GM21390 (cell line): ENCODE data around the gene SLX4IP.

ENCODE experiments used
- ATAC-seq: cut with Tn5 transposase; IDR thresholded peaks from one replicate; pipeline ENCODE4 v1.9.1; 2021; ENCODE audit not compliant: unreplicated experiment

Gene SLX4IP

DNA sequence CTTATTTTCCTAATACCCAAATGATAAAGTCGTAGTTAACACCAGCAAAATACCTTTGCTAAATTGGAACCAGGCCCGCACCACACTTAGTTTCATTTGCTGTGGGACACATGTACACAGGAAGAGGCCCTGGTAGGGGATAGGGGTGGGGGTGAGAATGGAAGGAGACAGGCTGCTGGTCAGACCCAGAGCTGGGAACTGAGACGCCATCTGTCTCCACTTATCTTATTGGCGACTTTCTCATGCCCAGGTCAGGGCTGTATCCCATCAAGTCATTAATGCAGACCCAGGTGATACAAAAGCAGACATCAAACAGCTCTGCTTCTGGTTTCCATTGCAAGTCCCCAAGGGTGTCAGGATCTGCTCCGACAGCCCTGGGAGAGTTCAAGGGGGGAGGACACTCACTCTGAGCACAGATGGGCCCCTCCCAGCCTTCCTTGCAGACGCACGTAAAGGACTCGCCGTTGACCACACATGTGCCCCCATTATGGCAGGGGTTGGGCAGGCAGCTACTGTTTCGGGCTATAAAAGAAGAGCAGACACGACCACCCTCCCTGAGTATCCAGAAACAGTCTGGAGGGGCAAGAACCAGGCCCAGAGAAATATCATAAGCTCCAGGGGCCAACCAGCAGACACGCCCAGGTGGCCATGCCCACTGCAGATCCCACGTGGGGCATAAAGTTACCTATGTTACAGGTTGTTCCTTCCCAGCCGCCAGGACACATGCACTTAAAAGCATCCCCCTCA lies 209.5 kb downstream of the SLX4IP start:
- peak; percentile 73 for ATAC-seq

DNA sequence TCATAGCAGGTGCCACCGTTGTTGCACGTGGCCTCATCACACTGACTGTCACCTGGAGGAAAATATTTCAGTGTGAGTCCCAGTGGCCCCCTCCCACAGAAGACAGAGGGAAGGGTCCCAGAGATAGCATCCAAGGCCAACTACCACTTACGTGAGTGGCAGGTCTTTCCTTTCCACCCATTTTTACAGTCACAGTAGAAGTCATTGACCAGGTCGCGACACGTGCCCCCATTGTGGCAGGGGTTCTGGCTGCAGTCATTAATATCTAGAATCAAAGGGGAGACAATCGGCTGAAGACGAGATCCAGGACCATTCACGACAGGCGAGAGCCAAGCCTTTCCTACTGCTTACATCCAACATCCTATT lies 210.1 kb downstream of the SLX4IP start:
- no peak for ATAC-seq

DNA sequence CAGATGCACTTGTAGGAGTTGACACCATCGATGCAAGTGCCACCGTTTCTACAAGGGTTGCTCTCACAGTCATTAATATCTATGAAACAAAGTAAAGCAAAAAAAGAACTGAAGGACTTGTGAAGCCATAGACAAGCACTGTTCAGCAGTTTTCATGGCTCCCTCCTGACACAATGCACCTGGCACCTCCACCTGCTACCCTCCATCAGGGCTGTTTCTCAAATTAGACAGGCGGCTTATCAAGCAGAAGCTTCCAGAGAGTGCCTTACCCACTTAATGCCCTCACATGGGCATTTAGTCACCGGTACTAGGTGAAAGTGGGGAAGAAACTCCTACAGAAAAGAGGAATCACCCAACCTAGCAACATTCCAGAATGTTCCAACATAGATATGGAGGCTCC lies 210.9 kb downstream of the SLX4IP start:
- no peak for ATAC-seq

DNA sequence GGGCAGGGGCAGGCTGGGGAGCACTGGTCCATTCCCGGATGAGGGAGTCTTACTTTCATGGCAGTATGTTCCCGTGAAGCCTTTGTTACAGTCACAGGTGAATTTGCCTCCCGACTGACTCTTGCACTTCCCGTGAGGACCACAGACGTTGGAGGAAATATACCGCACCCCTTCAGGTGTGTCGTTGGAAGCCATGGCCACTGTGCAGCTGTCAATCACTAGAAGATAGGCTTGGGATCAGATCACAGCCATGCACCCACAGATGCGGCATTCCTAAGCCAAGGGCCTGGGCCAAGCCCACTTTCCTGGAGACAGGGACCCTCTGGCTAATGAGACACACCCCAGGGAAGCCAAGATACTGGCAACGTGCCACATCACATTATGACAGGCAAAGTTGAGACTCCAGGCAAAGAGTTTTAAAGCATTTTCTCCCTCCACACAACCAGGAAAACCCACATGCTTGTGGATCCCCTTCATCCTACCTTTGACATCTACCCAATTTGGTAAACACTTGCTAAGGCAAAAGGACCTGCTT lies 211.8 kb downstream of the SLX4IP start:
- ATAC-seq: no peak

DNA sequence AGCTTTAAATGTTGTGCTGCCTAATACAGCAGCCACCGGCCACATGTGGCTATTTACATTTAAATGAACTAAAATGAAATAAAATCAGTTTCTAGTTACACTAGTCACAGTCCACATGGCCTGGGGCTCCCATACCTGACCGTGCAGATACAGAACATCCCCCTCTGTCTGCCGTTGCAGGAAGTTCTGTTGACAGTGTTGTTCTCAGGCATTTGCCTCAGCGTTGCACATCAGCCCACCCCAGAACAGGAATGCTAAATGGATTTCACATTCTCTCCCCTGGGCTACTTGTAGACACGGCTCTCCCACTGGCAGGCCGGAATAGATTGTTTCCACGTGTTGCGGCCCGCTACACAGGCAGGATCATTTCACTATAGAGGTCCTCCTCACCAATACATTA lies 212.4 kb downstream of the SLX4IP start:
- ATAC-seq: no peak

DNA sequence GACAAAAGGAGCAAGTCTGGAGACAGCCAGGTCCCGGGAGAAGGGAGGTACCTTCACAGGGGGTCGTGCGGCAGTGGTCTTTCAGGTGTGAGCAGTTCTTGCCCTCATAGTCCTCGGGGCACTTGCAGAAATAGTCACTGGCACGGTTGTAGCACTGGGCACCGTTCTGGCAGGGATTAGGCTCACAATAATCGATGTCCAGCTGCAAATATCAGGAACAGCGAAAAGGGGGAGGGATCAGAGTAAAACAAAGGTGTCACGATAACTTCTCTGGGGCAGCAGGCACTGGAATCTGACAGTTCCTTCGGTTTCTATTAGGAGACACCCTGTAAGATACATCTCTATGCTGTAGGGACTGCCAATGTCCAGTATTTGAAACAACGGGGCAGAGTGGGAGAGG lies 212.8 kb downstream of the SLX4IP start:
- no peak for ATAC-seq

DNA sequence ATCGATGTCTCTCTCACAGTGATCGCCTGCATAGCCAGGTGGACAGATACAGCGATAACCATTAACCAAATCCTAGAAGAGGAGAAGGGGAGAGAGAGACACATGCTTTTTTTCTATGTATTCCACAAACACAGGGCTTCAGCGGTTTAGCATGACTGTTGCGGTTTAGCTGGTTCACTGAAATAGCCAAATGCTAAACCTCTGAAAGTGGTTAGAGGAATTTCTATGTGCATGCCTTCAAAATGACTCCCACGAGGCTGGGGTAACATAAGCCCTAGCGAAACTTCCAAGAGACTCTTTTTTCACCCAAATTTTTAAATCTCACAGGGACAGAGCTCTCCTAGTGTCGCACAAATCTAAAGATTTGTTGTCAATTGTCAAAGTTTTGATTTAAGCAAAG lies 213.5 kb downstream of the SLX4IP start:
- ATAC-seq: no peak

DNA sequence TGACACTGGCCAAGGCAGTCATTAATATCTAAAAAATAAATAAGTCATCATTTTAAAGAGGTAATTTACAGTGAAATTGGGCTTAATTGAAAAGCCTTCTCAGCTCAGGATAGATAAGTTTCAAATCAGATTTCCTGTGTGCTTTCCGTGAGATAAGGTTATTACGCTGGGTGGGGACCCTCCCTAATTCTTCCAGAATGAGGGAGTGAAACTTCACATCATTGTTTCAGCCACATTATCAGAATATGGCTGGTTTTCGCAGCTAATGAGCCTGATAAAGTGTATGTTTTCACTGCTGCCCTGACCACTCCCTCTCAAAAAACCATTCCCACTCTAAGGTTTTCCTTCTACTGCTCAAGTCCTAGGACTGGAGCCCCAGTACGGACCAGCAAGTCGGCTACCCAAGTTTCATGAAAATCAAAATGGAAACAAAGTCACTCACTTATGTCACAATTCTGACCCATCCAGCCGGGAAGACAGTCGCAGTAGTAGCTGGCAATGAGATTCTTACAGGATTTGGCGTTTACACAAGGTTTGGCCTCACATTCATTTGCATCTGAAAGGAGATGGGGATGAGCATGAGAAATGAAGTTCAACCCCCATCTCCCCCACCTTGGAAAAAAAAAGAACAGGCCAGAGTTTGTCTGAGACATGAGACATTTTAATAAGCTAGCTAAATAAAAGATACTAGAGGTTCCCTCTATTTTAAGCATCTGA lies 214.1 kb downstream of the SLX4IP start:
- no peak for ATAC-seq

DNA sequence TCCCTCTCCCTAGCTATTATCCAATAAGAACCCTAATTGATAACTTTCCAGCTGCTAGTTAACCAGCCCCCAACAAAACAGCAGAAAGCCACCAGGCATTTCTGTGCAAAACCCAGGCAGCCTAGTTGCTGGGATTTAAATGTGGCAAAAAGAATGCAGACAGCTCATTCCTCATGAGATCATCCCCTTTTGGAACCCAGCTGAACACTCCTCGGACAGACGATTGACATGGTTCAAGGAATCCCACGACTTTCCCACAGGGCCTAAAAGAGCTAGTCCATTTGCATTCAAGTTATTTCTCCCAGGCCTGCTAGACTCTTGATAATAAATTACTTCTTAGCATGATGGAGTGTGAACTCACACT lies 214.7 kb downstream of the SLX4IP start:
- ATAC-seq: no peak

DNA sequence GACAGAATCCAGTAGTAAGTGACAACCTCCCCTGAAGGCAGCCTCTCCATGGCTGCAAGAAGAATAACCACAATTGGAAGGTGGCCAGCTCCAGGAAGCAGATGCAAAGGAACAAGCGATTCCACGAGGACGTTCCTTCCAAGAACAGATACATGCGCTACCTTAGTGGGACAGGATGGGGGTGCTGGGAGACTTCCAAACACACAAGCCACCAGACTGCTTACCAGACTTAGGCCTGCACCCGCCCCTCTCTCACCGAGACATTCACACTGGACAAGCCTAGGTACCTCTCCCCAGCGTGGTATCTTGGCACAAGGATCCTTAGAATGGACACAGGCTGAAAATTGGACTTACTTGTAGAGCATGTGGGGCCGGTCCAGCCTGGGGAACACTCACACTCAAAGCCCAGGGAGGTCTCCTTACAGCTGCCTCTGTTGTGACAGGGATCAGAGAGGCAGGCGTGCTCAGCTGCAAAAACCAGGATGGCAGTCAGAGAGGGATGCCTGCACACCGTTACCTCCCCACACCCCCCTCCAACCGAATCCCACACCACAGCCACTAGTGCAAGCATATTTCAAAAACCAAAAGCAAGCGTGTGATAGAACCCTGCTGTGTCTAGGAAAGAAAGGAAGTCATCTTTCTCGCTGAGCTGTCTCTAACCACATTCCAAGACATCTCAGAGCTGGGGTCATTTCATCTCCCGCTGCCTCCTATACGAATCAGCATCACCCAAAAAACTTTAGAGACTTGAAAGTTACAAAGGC lies 216.3 kb downstream of the SLX4IP start:
- no peak for ATAC-seq

DNA sequence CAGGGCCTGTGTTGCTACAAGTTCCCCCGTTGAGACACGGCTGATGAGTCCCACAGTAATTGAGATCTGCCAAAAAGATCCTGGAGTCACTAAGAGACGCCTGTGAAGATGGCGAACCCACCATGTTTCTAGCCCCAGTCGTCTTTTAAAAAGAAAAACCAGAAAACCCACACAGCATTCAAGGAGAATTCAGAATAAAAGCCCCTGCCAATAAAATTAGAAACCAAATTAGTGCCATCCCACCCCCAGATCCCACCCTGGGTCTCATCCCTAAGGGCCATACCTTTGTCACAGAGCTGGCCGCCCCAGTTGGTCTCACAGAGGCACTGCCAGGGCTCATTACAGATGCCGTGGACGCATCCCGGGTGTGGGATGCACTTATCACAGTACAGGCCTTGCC lies 217.1 kb downstream of the SLX4IP start:
- ATAC-seq: no peak

DNA sequence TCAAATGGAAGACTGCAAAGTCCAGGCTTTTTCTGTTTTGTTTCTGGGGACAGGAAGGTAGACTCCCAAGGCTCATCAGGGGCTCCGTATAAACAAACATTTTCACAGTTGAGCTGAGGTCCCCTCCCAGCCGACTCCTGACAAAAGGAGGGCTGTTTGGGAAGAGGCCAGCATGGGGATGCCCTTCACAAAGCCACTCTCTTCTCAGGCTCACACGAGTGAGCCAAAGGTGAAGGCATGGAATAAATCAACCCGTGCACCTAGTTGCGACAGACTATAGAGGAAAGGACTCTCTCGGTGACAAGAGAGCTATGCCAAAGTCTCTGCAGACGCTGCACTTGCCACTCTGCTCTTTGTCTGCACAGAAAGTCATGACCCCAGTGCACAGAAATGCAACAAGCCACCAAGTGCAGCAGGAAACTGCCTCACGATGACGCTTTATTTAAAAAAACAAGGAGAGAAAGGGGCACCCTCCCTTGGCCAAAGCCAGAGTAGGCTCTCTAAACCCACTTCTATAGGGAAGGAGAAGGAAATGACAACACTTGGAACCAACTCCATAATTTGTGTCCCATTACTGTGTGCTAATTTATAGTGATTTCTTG lies 217.7 kb downstream of the SLX4IP start:
- ATAC-seq: no peak

DNA sequence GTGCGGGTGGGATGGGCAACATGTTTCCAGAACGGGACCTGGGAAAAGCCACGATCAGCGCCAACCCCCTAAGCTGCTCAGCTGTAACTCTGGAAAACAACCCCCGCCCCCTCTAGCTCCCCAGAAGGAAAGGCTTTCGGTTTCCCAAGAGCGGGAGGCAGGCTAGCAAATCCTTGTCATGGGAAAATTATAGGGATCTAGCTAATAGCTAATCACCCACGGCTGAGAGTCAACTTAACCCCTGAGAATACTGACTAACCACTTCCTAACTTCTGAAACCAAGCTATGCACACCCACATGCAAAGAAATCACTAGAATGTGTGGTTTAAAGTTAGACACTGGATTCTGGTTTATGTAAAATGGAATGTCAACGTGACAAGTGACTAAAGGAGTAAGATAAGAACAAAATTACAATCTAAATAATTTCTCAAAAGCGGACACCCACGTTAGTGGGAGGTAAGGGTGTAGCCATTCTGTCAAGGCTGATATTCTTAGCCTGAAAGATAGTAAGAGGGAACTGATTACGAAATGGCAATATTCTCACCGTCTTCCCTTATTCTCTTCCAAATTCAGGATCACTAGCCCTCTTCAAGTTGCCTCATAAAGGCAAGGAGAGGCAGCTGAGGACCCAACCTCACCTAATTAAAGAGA lies 218.6 kb downstream of the SLX4IP start:
- no peak for ATAC-seq

DNA sequence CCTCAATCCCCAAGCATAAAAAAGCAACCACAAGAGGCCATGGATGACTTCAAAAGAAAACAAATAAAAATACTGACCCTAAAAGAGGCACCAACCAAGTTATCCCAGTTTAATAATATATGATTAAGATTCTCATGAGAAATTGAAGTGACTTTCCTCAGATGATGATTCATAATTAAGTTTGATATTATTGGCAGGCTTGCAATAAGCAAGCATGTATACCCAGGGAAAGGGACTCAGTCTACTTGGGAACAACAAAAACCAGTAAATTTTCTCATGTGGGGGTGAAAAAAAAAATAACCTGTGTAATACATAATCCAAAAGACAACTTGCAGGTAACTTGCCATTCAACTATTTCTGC lies 219.1 kb downstream of the SLX4IP start:
- no peak for ATAC-seq

DNA sequence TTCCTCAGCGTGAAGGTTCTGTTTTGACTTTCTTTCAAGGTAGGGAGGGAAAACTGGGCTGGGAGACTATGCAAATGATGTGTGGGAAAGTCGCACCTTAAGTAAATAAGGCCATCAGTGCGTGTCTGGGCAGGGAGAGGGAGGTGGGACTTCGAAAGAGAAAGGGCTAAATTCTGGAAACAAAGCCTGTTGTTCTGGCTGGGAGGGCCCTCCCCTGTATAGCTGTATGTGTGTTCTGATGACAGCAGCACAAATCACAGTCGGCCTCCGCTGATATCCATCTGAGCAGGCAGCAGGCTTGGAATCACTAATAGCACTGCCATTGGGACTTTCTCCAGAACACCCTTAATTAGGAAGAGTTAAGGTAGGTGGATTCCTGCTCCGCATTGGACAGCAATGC lies 219.5 kb downstream of the SLX4IP start:
- peak; percentile 64 for ATAC-seq

DNA sequence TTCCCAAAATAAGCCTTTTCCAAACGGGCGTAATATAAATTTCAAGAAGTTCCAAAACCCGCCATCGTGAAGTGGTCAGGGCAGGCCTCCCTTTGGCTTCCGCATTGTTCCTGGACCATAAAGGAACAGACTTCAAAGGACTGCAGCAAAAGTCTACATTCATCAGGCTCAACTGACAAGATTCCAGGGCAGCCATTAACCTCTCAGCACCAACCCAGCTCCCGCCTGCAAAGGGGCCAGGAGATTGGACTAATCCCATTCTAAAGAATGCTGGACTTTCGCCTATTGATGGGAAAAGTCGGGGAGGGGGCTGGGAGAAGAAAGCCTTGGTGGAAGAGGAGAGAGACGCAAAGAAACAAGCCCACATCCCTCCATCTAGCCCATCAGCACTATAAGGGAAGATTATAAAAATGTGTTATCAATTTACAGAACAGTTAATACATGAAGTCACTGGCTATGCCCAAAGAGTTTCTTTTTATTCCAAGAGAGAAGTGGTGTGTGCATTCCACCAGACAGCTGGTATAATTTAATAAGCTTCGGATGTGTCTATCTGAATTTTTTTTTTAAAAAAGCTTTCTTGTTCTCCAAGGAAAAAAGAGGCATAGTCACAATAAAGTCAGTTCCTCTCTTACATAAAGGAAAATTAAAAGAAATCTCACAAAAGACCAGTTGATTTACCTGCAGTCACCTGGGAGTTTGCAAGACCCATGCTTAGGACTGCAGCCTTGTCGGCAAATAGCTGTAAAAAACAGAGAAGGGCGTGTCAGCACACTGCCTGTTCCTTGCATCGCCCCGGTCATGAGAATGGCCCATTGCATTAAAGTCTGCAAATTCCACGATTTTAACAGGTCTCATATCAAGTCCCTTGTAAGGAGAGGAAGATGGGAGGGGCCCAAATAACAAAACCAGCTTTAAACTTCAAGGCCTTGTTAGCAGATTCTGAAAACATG lies 220.9 kb downstream of the SLX4IP start:
- ATAC-seq: no peak

DNA sequence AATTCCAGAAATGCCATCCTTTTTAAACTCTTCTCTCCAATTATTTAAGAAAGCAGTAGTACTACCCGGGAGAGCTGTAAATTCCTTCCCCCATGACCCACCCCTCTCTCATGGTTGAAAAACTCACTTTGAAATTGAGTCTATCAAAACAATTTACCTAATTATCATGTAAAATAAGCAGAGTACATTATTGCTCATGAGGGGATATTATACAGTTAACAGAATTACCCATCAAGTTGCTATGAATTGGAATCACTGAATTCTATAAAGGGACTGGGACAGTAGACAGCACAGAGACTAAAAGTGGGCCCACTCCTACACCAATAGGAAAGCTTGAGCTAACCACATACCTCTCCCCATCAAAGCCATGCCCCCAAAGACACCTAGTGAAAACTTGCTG lies 222.3 kb downstream of the SLX4IP start:
- no peak for ATAC-seq

DNA sequence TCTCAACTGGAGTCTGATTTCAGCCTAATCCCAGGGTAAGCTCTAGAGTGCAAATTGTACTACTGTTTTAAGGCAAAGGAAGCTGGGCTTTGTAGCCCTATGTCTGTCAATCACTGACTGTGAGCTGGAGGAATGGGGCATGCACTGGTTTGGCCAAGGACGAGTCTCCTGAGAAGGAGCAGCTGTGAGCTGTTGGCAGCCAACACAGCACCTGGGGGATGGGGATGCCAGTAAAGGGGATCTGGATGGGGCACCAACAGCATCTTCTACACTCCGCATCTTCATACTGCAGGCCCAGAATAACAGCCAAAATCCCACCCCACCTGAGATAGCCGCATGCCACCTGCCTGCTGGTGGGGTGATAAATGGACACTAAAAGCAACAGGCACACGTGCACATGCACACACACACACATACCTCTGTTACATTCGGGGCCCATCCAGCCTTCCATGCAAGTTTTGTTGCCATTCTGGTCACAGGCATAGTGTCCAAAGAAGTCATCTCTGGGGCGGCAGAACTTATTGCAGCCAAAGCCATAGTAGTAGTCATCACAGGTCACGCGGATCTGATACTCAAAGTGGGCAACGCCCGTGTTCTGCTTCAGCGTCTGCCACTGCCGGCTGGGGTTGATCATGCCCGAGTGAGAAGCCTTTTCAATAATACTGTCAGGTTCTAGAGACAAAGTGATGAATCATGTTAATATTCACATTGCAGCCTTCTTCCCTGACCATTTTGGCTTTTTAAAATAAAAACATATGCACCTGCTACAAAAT lies 223.1 kb downstream of the SLX4IP start:
- ATAC-seq: no peak
